Ecto neural progenitor cell (in vitro differentiated cells): ENCODE measurements around the gene SLC16A2.
"Not testable (repeated sequence)": the region's sequence is repeated elsewhere in the genome, so short reads cannot be mapped to it uniquely, and the experiment has no call there.

Source experiments
- DNase-seq: peaks from one replicate; pipeline ENCODE4 v3.0.0-alpha.2; 2018; ENCODE audit warnings: low spot score

SLC16A2 gene

DNA sequence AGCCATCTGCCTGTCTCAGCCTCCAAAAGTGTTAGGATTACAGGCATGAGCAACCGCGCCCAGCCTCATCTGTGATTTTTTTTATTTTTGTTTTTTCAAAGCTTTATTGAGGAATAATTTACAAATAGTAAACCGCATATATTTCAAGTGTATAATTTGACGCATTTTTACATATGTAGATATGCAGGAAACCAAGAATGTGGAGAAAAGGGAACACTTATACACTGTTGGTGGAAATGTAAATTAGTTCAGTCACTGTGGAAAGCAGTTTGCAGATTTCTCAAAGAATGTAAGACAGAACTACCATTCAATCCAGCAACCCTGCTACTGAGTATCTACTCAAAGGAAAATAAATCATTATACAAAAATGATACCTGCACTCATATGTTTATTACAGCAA lies 85.9 kb downstream of the SLC16A2 start:
- DNase-seq: no peak

DNA sequence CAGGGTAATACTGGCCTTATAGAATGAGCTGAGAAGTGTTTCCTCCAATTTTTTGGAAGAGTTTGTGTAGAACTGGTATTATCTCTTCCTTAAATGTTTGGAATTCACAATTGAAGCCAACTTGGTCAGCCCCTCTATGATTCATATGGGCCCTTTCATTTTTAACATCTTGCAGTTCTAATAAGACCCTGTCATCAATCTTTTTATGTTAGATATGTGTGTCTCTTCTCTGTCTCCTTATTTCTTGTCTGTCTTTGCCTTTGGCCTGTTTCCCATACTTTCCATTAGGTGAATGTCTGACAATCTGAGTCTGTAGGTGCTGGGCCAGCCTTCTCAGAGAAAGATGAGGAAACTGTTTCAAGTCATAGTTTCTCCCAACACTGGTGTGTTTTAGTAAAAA lies 88.7 kb downstream of the SLC16A2 start:
- DNase-seq: no peak

DNA sequence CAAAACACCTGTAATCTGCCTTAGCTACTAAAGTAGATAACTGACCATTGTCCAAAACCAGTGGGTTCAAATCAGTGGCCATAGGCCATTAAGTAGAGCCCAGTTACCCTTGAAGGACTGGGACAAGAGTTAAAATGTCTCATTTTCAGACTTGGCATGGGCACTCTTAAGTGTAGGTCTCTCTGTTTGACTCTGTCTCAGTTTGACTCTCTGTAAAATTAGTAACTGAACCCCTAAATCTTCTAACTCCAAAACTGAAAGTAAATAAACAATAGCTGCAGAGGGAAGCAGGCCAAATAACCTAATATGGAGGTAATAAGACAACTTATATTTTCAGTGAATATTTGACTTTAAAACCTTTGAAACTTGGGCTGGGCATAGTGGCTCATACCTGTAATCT lies 89.1 kb downstream of the SLC16A2 start:
- DNase-seq: no peak

DNA sequence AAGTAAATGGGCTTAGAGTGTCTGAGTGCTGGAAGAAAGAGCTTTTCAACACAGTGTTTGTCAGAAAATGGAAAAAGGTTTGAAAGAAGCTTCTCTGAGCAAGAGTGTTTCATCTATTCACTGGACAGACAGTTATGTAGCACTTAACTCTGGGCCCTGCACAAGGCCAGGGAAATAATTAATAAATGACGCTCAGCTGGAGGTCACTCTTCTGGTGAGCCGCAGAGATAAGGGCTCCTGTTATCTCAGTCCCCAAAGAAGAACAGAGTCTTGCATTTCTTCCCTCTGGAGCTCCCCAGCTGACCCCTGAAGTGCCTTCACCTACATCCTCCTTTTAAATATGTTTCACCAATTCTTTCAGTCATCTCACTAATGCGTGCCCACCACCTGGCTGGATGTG lies 90.4 kb downstream of the SLC16A2 start:
- DNase-seq: no peak

DNA sequence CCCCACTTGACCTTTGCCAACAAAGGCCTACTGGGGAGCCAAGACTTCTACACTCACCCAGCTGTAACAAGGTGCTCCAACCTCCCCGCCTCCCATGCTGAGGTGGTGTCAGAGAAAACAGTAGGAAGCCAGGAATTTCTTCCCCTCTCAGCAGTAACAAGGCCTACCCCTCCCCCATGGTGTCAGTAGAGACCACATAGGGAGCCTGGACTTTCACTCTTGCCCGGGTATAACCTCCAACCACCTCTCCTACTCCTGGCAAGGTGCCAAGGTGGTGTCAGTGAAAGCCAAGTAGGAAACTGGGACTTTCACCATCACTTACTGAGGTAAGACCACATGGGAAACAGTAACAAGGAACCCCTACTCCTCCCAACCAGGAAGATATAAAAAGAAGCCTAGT lies 93.1 kb downstream of the SLC16A2 start:
- DNase-seq: no peak

DNA sequence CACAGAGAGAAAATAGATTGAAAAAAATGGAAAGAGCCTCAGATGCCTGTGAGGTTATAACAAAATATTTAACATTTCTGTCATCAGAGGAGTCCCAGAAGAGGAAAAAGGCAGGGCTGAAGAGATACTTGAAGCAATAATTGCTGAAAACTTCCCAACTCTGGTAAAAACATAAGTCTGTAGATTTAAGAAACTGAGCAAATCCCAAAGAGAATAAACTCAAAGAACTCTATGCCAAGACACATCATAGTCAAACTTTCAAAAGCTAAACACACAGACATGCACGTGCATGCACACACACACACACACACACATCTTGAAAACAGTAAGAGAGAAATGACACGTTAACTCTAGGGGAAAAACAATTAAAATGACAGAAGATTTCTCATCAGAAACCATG lies 94.1 kb downstream of the SLC16A2 start:
- DNase-seq: no peak

DNA sequence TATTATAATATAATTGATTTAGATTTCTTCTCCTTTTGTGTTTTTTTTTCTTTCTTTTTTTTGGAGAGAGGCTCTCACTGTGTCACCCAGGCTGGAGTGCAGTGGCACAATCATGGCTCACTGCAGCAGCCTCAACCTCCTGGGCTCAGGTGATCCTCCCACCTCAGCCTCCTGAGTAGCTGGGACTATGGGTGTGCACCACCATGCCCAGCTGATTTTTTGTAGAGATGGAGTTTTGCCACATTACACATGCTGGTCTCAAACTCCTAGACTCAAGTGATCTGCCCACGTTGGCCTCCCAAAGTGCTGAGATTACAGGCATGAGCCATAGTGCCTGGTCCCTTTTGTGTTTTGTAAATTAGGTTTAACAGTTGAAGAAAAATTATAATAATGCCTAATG lies 94.7 kb downstream of the SLC16A2 start:
- DNase-seq: not testable (repeated sequence)

DNA sequence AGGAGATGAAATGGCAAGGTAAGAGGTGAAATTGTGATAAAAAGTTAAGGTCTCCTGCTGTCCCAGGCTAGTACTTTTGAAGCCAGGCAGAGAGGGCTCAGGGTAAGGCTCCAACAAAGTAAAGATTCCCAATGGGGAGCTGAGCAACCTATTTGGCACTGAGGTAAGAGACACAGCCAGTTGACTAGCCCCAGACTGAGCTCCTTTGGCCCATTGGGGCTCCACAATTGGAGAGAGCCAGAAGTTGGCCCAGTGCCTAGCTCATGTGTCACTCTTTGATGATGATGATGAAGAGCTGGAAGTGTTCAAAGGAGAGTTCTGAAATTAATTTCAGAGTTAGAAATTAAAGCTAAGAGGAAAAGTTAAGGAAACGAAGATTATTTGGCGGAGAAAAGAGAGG lies 98.6 kb downstream of the SLC16A2 start:
- DNase-seq: no peak

DNA sequence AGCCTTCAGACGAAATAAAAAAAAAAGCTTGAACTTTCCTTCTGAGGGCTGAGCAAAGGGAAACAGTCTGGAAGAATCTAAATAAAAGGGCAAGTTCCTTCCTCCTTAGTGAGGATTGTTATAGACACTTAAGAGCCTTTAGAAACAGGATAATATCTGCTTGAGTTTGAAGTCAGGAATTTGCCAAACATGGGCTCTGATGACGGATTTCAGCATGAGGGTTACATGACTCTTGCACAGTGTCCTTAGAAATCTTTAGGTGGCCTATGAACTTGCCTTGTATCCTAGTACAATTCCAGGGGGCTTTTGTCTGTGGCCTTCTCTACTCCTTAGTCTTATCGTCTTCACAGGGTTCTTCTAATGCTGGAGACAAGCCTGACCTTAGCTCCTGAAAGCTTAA lies 99.0 kb downstream of the SLC16A2 start:
- DNase-seq: no peak

DNA sequence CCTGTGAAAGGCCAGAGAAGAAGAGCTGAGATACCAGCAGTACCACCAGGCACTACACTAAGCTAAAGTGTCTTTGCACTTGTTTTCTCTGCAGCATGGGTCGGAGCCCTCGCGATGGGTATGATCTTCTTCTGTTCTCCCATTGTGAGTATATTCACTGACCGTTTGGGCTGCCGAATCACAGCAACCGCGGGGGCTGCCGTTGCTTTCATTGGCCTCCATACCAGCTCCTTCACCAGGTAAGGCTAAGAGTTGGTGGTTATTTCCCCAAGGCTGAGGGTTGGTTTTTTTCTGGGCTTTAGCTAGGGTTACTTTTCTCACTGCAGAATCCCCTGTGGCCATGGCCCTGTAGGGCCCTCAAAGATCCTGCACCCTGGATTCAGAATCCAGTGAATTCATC lies 99.6 kb downstream of the SLC16A2 start:
- no peak for DNase-seq

DNA sequence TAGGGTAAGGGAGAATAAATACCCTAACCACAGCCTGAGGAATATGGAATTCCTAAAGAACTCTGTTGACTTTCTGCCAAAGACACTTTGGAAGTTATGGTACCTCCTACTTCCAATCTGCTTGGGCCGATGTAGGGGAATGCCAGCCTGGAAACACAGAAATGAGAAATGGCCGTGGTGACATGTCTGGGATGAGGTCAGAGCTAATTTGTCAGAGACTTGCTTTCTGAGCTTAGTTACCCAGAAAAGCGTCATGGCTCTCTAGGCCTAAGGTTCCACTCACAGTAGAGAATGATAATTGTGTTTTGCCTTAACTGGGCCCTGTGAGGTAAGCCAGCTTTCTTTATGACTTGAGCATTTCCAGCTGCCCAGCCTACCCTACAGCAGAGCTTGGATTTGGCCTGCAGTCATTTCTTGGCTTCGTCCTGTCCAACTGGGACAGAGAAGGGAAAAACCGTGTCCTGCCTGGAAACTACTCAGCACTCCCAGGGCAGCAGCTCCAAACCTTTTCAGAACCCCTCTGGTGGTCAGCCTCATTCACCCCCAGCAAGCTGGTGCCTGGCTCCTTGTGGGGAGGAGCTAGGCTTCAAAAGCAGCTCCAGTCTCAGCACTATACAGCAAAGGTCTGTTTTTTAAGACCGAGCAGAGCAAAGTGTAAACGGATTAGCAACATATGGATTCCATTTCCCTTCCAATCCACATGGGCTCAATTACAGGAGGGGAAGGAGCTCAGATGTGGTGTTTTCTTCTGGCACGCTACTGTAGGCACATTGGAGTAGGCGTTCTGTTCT lies 100.9 kb downstream of the SLC16A2 start:
- DNase-seq: no peak

DNA sequence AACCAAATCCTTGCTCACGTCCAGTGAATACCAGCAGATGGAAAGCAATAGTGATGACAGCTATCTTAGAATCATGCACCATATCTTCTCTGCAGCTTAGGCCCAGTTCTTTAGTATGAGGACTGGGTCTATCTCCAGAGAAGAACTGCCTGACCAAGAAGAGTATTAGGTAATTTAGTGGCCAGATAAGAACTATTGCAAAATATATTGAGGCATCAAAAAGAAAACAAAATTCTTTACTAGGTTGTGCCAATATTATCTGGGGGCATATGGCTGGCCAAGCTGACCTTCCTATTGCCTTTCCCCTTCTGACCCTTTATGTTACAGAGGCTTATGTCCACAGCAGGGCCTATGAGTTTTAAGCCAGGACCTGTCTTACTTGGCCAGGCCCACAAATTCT lies 101.9 kb downstream of the SLC16A2 start:
- DNase-seq: no peak

DNA sequence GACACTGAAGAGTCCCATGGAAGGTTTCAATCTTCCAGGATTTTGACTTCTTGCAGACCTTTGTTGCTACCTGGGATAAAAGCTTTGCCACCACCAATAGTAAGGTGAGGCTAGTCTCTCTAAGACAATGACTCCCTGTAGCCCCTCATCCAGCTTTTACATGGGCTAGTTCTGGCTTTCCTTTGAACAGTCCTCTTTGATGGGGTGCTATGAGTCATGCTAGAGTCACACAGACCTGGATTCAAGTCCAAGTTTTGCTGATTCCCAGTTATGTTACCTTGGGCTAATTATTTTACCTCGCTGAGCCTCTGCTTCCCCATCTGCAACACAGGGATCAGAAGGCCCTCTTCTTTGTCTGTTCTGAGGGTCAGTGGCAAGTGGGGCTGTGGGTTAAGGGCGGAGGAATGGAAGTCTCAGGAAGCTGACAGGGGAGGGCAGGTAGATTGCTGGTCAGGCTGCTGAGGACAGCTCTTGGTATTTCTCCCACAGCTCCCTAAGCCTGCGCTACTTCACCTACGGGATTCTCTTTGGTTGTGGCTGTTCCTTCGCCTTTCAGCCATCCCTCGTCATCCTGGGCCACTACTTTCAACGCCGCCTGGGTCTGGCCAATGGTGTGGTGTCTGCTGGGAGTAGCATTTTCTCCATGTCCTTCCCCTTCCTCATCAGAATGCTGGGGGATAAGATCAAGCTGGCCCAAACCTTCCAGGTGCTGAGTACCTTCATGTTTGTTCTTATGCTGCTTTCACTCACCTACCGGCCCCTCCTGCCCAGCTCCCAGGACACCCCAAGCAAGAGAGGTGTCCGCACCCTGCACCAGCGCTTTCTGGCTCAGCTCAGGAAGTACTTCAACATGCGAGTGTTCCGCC lies 102.8 kb downstream of the SLC16A2 start:
- no peak for DNase-seq

DNA sequence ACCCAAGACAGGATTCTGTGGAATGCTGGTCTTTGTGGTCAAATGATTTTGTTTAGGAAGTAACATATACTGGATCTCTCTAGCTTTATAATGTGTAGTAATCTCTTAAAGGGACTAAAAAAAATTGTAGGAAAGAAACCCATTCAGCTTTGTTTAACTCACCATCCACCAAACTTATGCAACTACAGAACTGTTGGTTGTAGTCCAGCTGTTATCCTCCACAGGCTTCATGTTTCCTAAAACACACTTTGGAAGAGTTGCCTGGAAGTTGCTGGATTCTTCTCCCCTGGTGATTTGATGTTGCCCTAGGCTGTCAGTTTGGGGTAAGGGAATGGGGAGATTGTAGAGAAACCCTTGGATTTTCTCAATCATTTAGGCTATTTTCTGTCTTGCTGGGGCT lies 103.8 kb downstream of the SLC16A2 start:
- no peak for DNase-seq

DNA sequence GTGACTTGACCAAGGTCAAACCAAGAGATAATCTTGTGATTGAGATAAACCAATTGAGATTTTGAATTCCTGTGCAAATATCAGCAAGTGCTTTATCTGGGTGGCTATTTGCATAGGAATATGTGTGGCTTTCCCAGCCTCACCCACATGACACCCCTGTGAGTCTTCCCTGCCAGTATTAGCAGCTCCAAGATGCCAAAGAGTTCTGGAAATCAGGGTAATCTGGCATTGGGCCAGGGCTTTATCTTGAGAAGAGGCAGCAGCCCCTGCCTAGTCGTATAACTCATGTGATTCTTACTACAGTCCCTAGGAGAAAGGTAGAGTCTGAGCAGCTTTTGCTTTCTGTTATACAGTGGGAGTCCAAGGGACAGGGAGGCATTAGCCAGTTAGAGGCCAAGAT lies 105.5 kb downstream of the SLC16A2 start:
- no peak for DNase-seq

DNA sequence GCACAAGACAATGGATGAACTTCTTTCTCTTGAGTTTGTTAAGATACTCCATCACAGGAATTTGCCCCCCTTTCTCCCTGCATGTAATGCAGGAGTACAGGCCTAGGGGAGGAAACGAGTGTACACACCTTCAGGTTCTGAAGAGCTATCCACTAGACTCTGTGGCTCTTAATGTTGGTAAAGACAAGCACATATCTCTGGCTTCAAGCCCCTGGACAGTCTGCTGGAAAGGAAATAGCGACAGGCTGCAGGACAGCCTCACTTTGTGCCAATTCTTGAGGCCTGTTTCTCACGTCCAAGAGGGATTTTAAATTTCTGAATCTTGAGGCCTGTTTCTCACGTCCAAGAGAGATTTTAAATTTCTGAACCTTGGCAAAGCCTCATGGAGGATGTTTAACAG lies 106.1 kb downstream of the SLC16A2 start:
- no peak for DNase-seq

DNA sequence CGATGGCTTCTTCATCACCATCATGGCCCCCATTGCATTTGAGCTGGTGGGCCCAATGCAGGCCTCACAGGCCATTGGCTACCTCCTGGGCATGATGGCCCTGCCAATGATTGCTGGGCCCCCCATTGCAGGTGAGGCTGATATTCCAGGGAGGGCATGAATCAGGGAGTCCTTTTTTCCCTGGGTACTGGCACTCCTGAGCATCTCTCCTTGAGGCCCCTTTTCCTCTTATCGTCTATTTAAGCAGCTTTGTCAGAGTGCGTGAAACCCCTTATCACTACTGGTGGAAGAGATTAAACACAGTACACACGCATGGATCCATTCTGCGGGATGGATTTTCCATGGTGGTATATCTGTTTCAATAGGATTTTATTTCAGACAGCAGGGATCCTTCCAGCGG lies 108.0 kb downstream of the SLC16A2 start:
- DNase-seq: peak; percentile 6

DNA sequence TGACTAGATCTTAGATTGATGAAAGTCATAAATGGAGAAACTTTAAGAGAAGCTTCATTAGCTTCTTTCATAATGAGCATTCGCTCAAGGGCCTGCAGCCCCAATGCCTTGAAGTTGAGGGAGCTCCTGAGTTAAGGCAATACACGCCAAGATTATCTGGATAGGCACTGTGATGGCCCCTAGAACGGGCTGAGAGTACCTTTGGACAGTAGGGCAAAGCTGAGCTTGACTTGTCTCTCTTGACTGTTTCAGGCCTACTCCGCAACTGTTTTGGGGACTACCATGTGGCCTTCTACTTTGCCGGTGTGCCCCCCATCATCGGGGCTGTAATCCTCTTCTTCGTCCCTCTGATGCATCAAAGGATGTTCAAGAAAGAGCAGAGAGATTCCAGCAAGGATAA lies 109.8 kb downstream of the SLC16A2 start:
- no peak for DNase-seq

DNA sequence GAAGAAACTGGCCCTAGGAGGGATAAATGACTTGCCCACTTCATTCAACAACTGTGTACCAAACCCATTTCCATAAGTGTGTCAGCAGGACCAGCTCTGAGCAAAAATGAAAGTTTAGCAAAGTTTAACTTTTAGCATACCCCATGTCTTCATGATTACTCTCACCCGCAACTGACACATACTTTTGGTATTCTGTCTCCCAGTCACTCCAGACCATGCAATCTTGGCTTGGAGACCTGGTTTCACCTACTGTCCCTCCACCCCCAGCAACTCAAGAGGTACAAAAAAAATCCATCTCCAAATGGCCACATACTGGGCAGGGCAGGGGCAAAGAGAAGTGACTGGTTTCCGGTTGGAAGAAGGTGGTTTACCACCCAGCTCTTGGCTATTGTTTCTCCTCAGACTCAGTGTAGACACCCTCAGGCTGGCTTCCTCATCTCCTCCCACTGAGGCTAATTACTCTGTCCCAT lies 113.3 kb downstream of the SLC16A2 start:
- DNase-seq: no peak

DNA sequence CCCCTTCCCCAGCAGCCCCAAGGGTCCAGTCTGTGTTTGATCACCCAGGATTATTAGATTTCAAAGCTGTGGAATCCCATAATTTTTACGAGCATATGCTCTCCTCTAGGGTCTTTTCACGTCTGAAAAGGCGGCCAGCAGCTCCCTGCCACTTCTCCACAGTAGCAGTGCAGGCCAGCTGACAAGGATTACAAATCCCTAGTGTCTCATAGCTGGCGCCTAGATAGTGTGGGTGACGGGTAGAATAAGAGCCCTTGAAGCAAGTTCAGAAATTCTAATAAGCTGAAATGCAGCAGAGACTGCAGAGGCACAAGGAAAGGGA lies 113.8 kb downstream of the SLC16A2 start:
- DNase-seq: no peak

DNA sequence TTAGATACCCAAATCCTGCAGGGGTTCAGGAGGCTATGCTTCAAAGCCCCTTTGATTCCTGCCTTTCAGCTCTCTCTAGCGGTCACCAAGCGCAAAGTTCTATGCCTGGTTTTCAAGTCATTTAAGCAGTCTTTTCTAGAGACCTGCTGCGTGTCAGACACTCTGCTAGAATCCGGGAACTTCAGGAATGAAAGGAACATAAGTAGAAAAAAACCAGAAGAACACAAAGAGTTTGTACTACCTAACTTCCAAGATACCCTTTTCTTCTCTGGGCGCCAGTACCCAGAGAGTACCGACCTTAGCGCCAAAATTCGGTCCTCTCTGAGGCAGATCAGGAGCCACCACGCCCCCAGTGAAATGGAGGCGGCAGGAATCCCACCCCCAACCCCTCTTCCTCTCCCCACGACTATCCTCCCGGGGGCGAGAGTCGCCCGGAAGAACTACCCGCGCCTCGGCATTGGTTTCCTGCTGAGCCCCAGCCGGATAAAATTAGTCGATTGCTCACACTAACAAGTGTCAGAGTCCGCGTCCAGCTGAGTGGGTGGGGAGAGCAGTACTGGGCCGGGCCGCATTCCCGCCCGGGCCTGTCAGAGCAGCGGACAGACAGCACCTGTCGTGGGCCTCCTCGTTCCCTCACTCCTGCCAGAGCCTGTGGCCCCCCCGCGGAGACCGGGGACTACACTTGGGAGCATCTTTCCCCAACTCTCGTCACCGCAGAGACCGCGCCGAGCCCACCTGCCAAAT lies 114.3 kb downstream of the SLC16A2 start:
- DNase-seq: peak; percentile 58

DNA sequence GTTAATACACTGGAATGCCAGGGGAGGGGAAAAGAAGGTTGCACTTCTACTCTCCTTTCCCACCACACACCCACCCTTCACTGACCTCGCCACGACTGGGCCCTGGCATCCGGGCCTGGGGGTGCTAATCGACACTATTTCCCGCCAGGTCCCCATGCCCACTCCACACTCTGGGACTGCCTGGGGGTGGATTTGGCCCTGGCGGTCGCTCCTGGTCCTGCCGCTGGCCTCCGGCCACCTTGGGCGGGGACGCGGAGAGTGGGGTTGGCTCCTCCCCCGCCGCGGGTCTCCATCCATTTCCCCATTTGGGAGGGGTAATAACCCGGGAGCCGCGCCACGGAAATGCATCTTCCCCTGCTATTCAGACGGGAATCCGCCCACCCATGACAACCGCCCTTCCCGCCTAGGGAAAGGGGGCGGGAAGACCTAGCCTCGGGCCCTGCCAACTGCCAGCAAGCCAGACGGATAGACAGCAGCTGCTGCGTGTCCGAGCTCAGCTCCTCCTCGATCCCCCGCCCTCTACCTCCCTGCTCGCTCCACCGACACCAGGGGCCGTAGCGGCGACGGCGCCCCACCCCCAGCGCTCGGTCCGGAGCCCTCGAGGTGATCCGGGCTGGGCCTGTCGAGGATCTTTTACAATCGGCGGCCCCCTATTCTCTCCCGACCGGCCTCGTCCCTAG lies 115.0 kb downstream of the SLC16A2 start:
- DNase-seq: peak; percentile 70
